IMR-90 (cell line): ENCODE measurements around the gene RAB11FIP3. TPM values are rescaled to one million over a fixed set of nuclear protein-coding genes. Genes with fewer than 3 reads are reported as not detected.

Experiments used
- ATAC-seq: fragments of 200-7000 bp; cut with Tn5 transposase; 2 replicates; pipeline ENCODE4 v1.9.1; 2020; ENCODE audit warnings: low read depth, mild to moderate bottlenecking, moderate library complexity
- BruUV-seq: library from RNA; stranded (reverse); fragments of 400-500 nt; replicated peaks from 2 replicates; lab custom pipeline; 2021; lab: Mats Ljungman, UMichigan
- CTCF ChIA-PET: fragments of 300-600 bp; formaldehyde crosslinking; extraction: SDS; loops from one replicate; lab custom pipeline; 2021; ENCODE audit warnings: antibody characterized with exemption; lab: Yijun Ruan, JAX
- POLR2A ChIA-PET: fragments of 300-600 bp; sonication (Branson Sonifier 250); formaldehyde crosslinking; loops from one replicate; lab custom pipeline; 2022; ENCODE audit warnings: antibody characterized with exemption; ENCODE audit not compliant: unreplicated experiment; lab: Charles Lee
- DNase-seq: peaks from one replicate; pipeline ENCODE4 v3.0.0; 2013
- H2AFZ ChIP-seq: replicated peaks from 2 replicates; pipeline ENCODE3; 2013; ENCODE audit warnings: low read length, mild to moderate bottlenecking; ENCODE audit not compliant: poor library complexity
- H2AK5ac ChIP-seq: 2 replicates; pipeline ENCODE4 v1.6.1; 2013; ENCODE audit warnings: low read depth, low read length, inconsistent platforms
- H2AK9ac ChIP-seq: replicated peaks from 2 replicates; pipeline ENCODE3; 2013; ENCODE audit warnings: mild to moderate bottlenecking, low read depth, low read length, moderate library complexity; ENCODE audit not compliant: poor library complexity
- H2BK120ac ChIP-seq: 2 replicates; pipeline ENCODE4 v1.6.1; 2013; ENCODE audit warnings: low read depth, low read length, inconsistent platforms
- H2BK15ac ChIP-seq: 3 replicates; pipeline ENCODE4 v1.6.1; 2013; ENCODE audit warnings: low read depth, low read length, inconsistent platforms
- H2BK20ac ChIP-seq: 2 replicates; pipeline ENCODE4 v1.6.1; 2013; ENCODE audit warnings: low read depth, mild to moderate bottlenecking, inconsistent platforms, low read length, moderate library complexity
- H2BK5ac ChIP-seq: 2 replicates; pipeline ENCODE4 v1.6.1; 2013; ENCODE audit warnings: mild to moderate bottlenecking, low read depth, low read length, inconsistent platforms; ENCODE audit not compliant: poor library complexity, severe bottlenecking
- H3K14ac ChIP-seq: replicated peaks from 2 replicates; pipeline ENCODE4 v1.6.1; 2013; ENCODE audit warnings: low read depth, low read length, inconsistent platforms
- H3K18ac ChIP-seq: 2 replicates; pipeline ENCODE4 v1.6.1; 2013; ENCODE audit warnings: low read depth, low read length, control low read depth
- H3K23ac ChIP-seq: 2 replicates; pipeline ENCODE4 v1.6.1; 2013; ENCODE audit warnings: low read depth, low read length, inconsistent platforms
- H3K27ac ChIP-seq: 2 replicates; pipeline ENCODE4 v1.5.1; 2013; ENCODE audit warnings: mild to moderate bottlenecking, control low read depth, low read length; ENCODE audit not compliant: insufficient read depth
- H3K27me3 ChIP-seq: 2 replicates; pipeline ENCODE4 v1.6.1; 2013; ENCODE audit warnings: low read length; ENCODE audit not compliant: control insufficient read depth, insufficient read depth
- H3K36me3 ChIP-seq: 2 replicates; pipeline ENCODE4 v1.6.1; 2013; ENCODE audit warnings: low read length, mixed read lengths; ENCODE audit not compliant: control insufficient read depth, insufficient read depth
- H3K4ac ChIP-seq: 2 replicates; pipeline ENCODE4 v1.6.1; 2013; ENCODE audit warnings: low read depth, low read length, inconsistent platforms
- H3K4me1 ChIP-seq: 2 replicates; pipeline ENCODE4 v1.6.1; 2013; ENCODE audit warnings: low read length, mixed read lengths; ENCODE audit not compliant: control insufficient read depth, insufficient read depth
- H3K4me2 ChIP-seq: 2 replicates; pipeline ENCODE4 v1.6.1; 2013; ENCODE audit warnings: low read depth, mild to moderate bottlenecking, control low read depth, low read length, moderate library complexity
- H3K4me3 ChIP-seq: 2 replicates; pipeline ENCODE4 v1.5.1; 2013; ENCODE audit warnings: low read depth, mild to moderate bottlenecking, control low read depth, low read length, moderate library complexity; ENCODE audit not compliant: insufficient read depth
- H3K56ac ChIP-seq: 2 replicates; pipeline ENCODE4 v1.6.1; 2013; ENCODE audit warnings: low read length, inconsistent platforms; ENCODE audit not compliant: insufficient read depth; ENCODE audit errors: extremely low read depth
- H3K79me1 ChIP-seq, 2 experiments: 2 replicates each; pipeline ENCODE4 v1.6.1; 2013; ENCODE audit warnings: low read length in 2 of 2, inconsistent platforms in 1 of 2, low read depth in 1 of 2
- H3K9ac ChIP-seq: 2 replicates; pipeline ENCODE4 v1.6.1; 2013; ENCODE audit warnings: low read depth, low read length, control low read depth
- H3K9me1 ChIP-seq: 2 replicates; pipeline ENCODE4 v1.6.1; 2013; ENCODE audit warnings: low read length, inconsistent platforms; ENCODE audit not compliant: insufficient read depth
- H3K9me3 ChIP-seq: 2 replicates; pipeline ENCODE4 v1.6.1; 2013; ENCODE audit warnings: low read length; ENCODE audit not compliant: control insufficient read depth, insufficient read depth
- H4K20me1 ChIP-seq: 2 replicates; pipeline ENCODE4 v1.6.1; 2013; ENCODE audit warnings: low read length, inconsistent platforms; ENCODE audit not compliant: insufficient read depth
- H4K5ac ChIP-seq: 2 replicates; pipeline ENCODE4 v1.6.1; 2013; ENCODE audit warnings: mild to moderate bottlenecking, low read depth, low read length, control low read depth
- H4K8ac ChIP-seq, 2 experiments: 2 replicates each; pipeline ENCODE4 v1.6.1; 2013; ENCODE audit warnings: low read depth in 2 of 2, low read length in 2 of 2, control low read depth in 1 of 2, inconsistent platforms in 1 of 2
- H4K91ac ChIP-seq: 2 replicates; pipeline ENCODE4 v1.6.1; 2013; ENCODE audit warnings: low read depth, low read length, inconsistent platforms; ENCODE audit not compliant: insufficient read depth
- BHLHE40 ChIP-seq: fragments of 150-350 bp; IDR thresholded peaks from 2 replicates; pipeline ENCODE4 v1.6.1; 2016; ENCODE audit warnings: mild to moderate bottlenecking, low read depth, low read length
- CEBPB ChIP-seq: IDR thresholded peaks from 2 replicates; pipeline ENCODE4 v1.6.1; 2012; ENCODE audit warnings: low read depth, low read length, improper control_type of control experiment
- CHD1 ChIP-seq: IDR thresholded peaks from 2 replicates; pipeline ENCODE4 v1.6.1; 2012; ENCODE audit warnings: low read depth, low read length, improper control_type of control experiment
- CTCF ChIP-seq: conservative IDR thresholded peaks from 2 replicates; pipeline ENCODE4 v1.5.1; 2012; ENCODE audit warnings: mild to moderate bottlenecking, low read depth, low read length, improper control_type of control experiment
- MAZ ChIP-seq: IDR thresholded peaks from 2 replicates; pipeline ENCODE4 v1.6.1; 2012; ENCODE audit warnings: low read depth, mild to moderate bottlenecking, low read length, improper control_type of control experiment, moderate library complexity, borderline replicate concordance
- MXI1 ChIP-seq: IDR thresholded peaks from 2 replicates; pipeline ENCODE4 v1.6.1; 2012; ENCODE audit warnings: low read depth, mild to moderate bottlenecking, low read length, moderate library complexity, borderline replicate concordance
- NFE2L2 ChIP-seq: fragments of 150-350 bp; IDR thresholded peaks from 2 replicates; pipeline ENCODE4 v1.6.1; 2016; ENCODE audit warnings: low read depth, mild to moderate bottlenecking, low read length
- POLR2A ChIP-seq: IDR thresholded peaks from 2 replicates; pipeline ENCODE4 v1.6.1; 2012; ENCODE audit warnings: mild to moderate bottlenecking, low read depth, low read length
- RCOR1 ChIP-seq: IDR thresholded peaks from 2 replicates; pipeline ENCODE4 v1.6.1; 2012; ENCODE audit warnings: mild to moderate bottlenecking, low read length, improper control_type of control experiment; ENCODE audit not compliant: insufficient replicate concordance
- RFX5 ChIP-seq: IDR thresholded peaks from 2 replicates; pipeline ENCODE4 v1.8.0; 2012; ENCODE audit warnings: low read depth, mild to moderate bottlenecking, low read length, moderate library complexity
- SMC3 ChIP-seq: fragments of 150-350 bp; IDR thresholded peaks from 2 replicates; pipeline ENCODE4 v1.6.1; 2016; ENCODE audit warnings: low read depth, mild to moderate bottlenecking, antibody characterized with exemption, low read length, moderate library complexity
- WGBS, 2 experiments: methylation state at CpG; one replicate each; pipeline versions ENCODE4 v1.1.5 to v1.1.7; 2013; ENCODE audit warnings: missing lambda C conversion rate in 2 of 2; ENCODE audit not compliant: insufficient read length in 1 of 2; ENCODE audit errors: extremely low coverage in 2 of 2; 5-methylcytosine and 5-hydroxymethylcytosine counted together
- dilution Hi-C: fragments of 300-500 bp; cut with HindIII; formaldehyde crosslinking; loops from one replicate; pipeline ENCODE4 v1.14.3; 2018; ENCODE audit warnings: low sequenced_read_pairs; ENCODE audit not compliant: unreplicated experiment
- in situ Hi-C: fragments of 300-500 bp; cut with MboI; formaldehyde crosslinking; loops from 3 replicates; pipeline ENCODE4 v1.14.3; 2019; ENCODE audit warnings: low sequenced_read_pairs, inconsistent platforms, mixed read lengths
- intact Hi-C: fragments of 100-400 bp; cut with micrococcal nuclease; formaldehyde crosslinking; loops from 2 replicates; pipeline ENCODE4 v1.10.0; 2022
- polyA plus RNA-seq, 3 experiments: library from polyadenylated mRNA; depleted of rRNA; stranded (reverse); fragments of >200 nt; gene quantifications; 2 replicates each; pipeline ENCODE4 v1.2.3, GENCODE V29; 2012; ENCODE audit warnings: low replicate concordance in 1 of 3
- total RNA-seq: library from RNA; depleted of rRNA; stranded (reverse); fragments of >200 nt; gene quantifications from 2 replicates; pipeline ENCODE4 v1.2.3, GENCODE V29; 2012

Gene RAB11FIP3
- total and polyA plus RNA-seq, 2 of the 4 experiments (the other 2 are of a cell fraction), result 7.5 to 22.5 TPM

DNA sequence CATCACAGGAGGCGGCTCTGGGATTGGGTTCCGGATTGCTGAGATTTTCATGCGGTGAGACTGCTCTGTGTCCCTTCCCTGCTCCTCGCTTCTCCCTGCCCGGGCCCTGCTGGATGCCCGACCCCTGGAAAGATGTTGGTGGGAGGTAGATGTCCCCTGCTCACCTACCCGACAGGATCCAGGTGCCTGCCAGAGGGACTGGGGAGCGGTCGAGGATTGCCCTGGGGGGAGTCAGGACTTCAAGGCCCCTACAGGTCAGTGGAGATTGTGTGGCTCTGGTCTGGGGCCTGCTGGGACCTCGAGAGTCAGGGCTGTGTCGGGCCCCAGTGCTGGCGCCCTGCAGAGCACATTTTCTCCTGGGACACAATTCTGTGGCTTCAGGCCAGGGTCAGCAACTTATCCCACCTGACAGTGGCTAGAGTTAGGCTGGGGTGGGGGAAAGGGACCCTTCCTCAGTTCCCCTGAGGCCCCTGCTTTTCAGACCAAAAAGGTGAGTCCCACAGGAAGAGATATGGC, 20.4 kb upstream of the RAB11FIP3 start:
- Histone ChIP-seq H3K4me2 (no peak overlapping the region), H2AFZ (no peak overlapping the region), H3K9me3 (no peaks in the 10 kb centered on the region), H3K27me3 (no peaks in the 10 kb centered on the region), H3K14ac (no peak overlapping the region), H3K4me1 (peaks cover 4% of the 10 kb centered on the region), H3K4ac (no peak overlapping the region), H2BK20ac (no peak overlapping the region), H3K4me3 (no peak overlapping the region), H3K9me1 (0 out of 2 replicates have a peak, but pooled peaks cover 4% of the 10 kb centered on the region), H3K9ac (no peak overlapping the region), H2BK5ac (no peak overlapping the region), H3K23ac (no peak overlapping the region), H3K36me3 (peaks cover 5% of the 10 kb centered on the region), H4K8ac (no peak overlapping the region), H2BK120ac (no peak overlapping the region), H3K79me1 (peaks cover 4 to 15% of the 10 kb centered on the region in 2 experiments), H2BK15ac (no peak overlapping the region), H3K56ac (no peak overlapping the region), H4K91ac (no peak overlapping the region), H2AK9ac (no peak overlapping the region), H4K20me1 (peaks cover 3% of the 10 kb centered on the region; the same call in 1 of the 2 replicates), H3K18ac (no peak overlapping the region), H4K5ac (no peak overlapping the region), H2AK5ac (no peak overlapping the region), H3K27ac (no peak overlapping the region)
- in situ Hi-C loops, result no loop called here
- DNase-seq (no peak), ATAC-seq (no peak)
- intact Hi-C loops, result loop anchor here (5.0 kb wide), 1 partner anchor 122 kb away; the partner anchor contains the start of gene CAPN15
- dilution Hi-C loops, result no loop called here
- 60% methylated on average over 1 of the region's 12 CpGs; no CpG with 5 or more reads in 1 of the 2 experiments for WGBS, 2 experiments
- no TSS peak for BruUV-seq
- ChIA-PET CTCF (no interaction called here), POLR2A (no interaction called here)
- TF ChIP-seq BHLHE40 (no peak), MAZ (no peak), CEBPB (no peak), CHD1 (no peak), RFX5 (no peak), SMC3 (no peak), RCOR1 (no peak), CTCF (no peak), MXI1 (no peak), POLR2A (no peak), NFE2L2 (no peak)
